HG03196 (cell line): Measurements from ENCODE around the gene SGPP1.
A peak's percentile ranks its signal among the peaks of the same experiment; 100 is the strongest.
"Not testable (repeated sequence)": the region's sequence is repeated elsewhere in the genome, so short reads cannot be mapped to it uniquely, and the experiment has no call there.

Source experiments
- ATAC-seq: cut with Tn5 transposase; IDR thresholded peaks from one replicate; pipeline ENCODE4 v1.9.1; 2021; ENCODE audit not compliant: unreplicated experiment

SGPP1 gene

GRCh38 chr14:63641473-63642228 is 86.2 kb downstream of the SGPP1 start, which contains the start of gene WDR89:
WDR89 (minus strand) TSS chr14:63641871; CDS start chr14:63599942, 41,929 bp downstream.
- peak; percentile 88 for ATAC-seq

GRCh38 chr14:63638493-63638892 is 89.4 kb downstream of the SGPP1 start:
- ATAC-seq, result no peak

GRCh38 chr14:63636094-63636635 is 91.7 kb downstream of the SGPP1 start:
- ATAC-seq, result not testable (repeated sequence)
